Upper lobe of left lung (tissue), 6 donors: ENCODE results near the gene SENP3. TPM values are rescaled to one million over a fixed set of nuclear protein-coding genes. Genes with fewer than 3 reads are reported as not detected.
A peak's percentile ranks its signal among the peaks of the same experiment; 100 is the strongest.

ENCODE experiments used
- ATAC-seq, 2 donors: fragments of 200-7000 bp; cut with Tn5 transposase; one replicate each; pipeline ENCODE4 v1.9.1; 2022; ENCODE audit warnings: mild to moderate bottlenecking in 2 of 2, moderate library complexity in 2 of 2; ENCODE audit not compliant: low FRiP score in 2 of 2
- DNase-seq, 2 donors: peaks; one replicate each; pipeline ENCODE4 v3.0.0-alpha.2; 2019 to 2020
- H3K27ac ChIP-seq, 4 donors: fragments of 200-600 bp; sonication (generic); one replicate each; pipeline ENCODE4 v1.5.1; 2016 to 2019
- H3K27me3 ChIP-seq, 4 donors: fragments of 200-600 bp; sonication (generic); one replicate each; pipeline ENCODE4 v1.5.1; 2017 to 2019
- H3K36me3 ChIP-seq, 4 donors: fragments of 200-600 bp; sonication (generic); one replicate each; pipeline ENCODE4 v1.5.1; 2016 to 2019
- H3K4me1 ChIP-seq, 4 donors: fragments of 200-600 bp; sonication (generic); one replicate each; pipeline ENCODE4 v1.5.1; 2018 to 2019
- H3K4me3 ChIP-seq, 4 donors: fragments of 200-600 bp; sonication (generic); one replicate each; pipeline ENCODE4 v1.5.1; 2017 to 2019; ENCODE audit warnings: mild to moderate bottlenecking in 2 of 4, moderate library complexity in 1 of 4
- H3K9me3 ChIP-seq, 4 donors: fragments of 200-600 bp; sonication (generic); one replicate each; pipeline ENCODE4 v1.5.1; 2018 to 2019
- CTCF ChIP-seq, 6 experiments: fragments of 450-650 bp in 4 of 6; fragments of 200-600 bp in 2 of 6; sonication (generic) in 2 of 6; IDR thresholded peaks; one replicate each; pipeline ENCODE4 v1.5.1; 2016 to 2019; ENCODE audit warnings: antibody characterized with exemption in 6 of 6
- EP300 ChIP-seq, 4 donors: sonication (generic); formaldehyde crosslinking; IDR thresholded peaks; one replicate each; pipeline ENCODE4 v1.5.1; 2017; ENCODE audit warnings: antibody characterized with exemption in 4 of 4, control low read depth in 2 of 4
- POLR2A ChIP-seq, 4 donors: fragments of 450-650 bp; IDR thresholded peaks; one replicate each; pipeline ENCODE4 v1.5.1; 2016 to 2017; ENCODE audit warnings: antibody characterized with exemption in 4 of 4, mild to moderate bottlenecking in 2 of 4
- POLR2AphosphoS5 ChIP-seq, 2 donors: sonication (generic); formaldehyde crosslinking; IDR thresholded peaks; one replicate each; pipeline ENCODE4 v1.5.1; 2017; ENCODE audit warnings: antibody characterized with exemption in 2 of 2
- WGBS, 2 donors: methylation state at CpG; one replicate each; pipeline ENCODE4 v1.1.5; 2017 to 2018; 5-methylcytosine and 5-hydroxymethylcytosine counted together
- total RNA-seq, 6 donors: library from RNA; depleted of rRNA in 4 of 6; stranded (reverse); fragments of >200 nt in 4 of 6; gene quantifications; one replicate each; pipeline versions ENCODE4 v1.1.0 to v1.2.1, GENCODE V29; 2016 to 2021
- donor health status: DM: no; HTN: no; CAD: no; lungs with moderate emphysema.
- donor health status: DM: no; HTN: yes; CAD: no; lungs with severe emphysema.

SENP3 gene
- total RNA-seq, 6 donors from 2014 or later, result 54.2 to 108 (median 57.5) TPM

GRCh38 chr17:7573324-7574080 lies 11.8 kb downstream of the SENP3 start:
- ATAC-seq (peak; percentile 83 to 90), DNase-seq (peak; percentile 92 to 96)
- Histone ChIP-seq H3K36me3 (peaks cover 42 to 71% (median 62%) of the 10 kb centered on the region in 4 donors), H3K27ac (peak overlapping the region; percentile 97 to 100 (median 98)), H3K27me3 (no peaks in the 10 kb centered on the region), H3K4me3 (peak overlapping the region; percentile 75 to 100 (median 82)), H3K4me1 (peaks cover 35 to 53% (median 45%) of the 10 kb centered on the region in 4 donors), H3K9me3 (no peaks in the 10 kb centered on the region)
- WGBS, 2 donors, result 0% methylated on average over 12 to 42 of the region's 71 CpGs
- TF ChIP-seq CTCF (IDR thresholded peaks at IDR 0.05) (peak in 1 of 6 experiments; percentile 5), POLR2AphosphoS5 (IDR thresholded peaks at IDR 0.05) (peak; percentile 94 to 96), EP300 (IDR thresholded peaks at IDR 0.05) (peak in 1 of 4 donors; percentile 89), POLR2A (IDR thresholded peaks at IDR 0.05) (peak in 1 of 4 donors; percentile 44)

- Histone ChIP-seq H3K9me3 (no peaks in the 10 kb centered on the region), H3K27ac (peak overlapping the region; percentile 97 to 100 (median 98)), H3K36me3 (peaks cover 44 to 73% (median 62%) of the 10 kb centered on the region in 4 donors), H3K27me3 (no peaks in the 10 kb centered on the region), H3K4me3 (peak overlapping the region; percentile 75 to 100 (median 82)), H3K4me1 (peaks cover 44 to 61% (median 53%) of the 10 kb centered on the region in 4 donors)
- TF ChIP-seq CTCF (IDR thresholded peaks at IDR 0.05), result no peak
- peak in 1 of 2 donors; percentile 6 for TF ChIP-seq POLR2AphosphoS5 (IDR thresholded peaks at IDR 0.05)
- no peak for DNase-seq
- ATAC-seq, result no peak
- WGBS, 2 donors, result 24 to 31% methylated on average over 14 to 15 of the region's 15 CpGs
Observed at GRCh38 chr17:7574176-7574953, 12.6 kb downstream of the SENP3 start.

- peaks cover 55 to 71% (median 64%) of the 10 kb centered on the region in 4 donors for H3K4me1 ChIP-seq
- H3K36me3 ChIP-seq, result peaks cover 44 to 63% (median 57%) of the 10 kb centered on the region in 4 donors
- no peaks in the 10 kb centered on the region for H3K27me3 ChIP-seq
- no peak for TF ChIP-seq POLR2AphosphoS5 (IDR thresholded peaks at IDR 0.05)
- TF ChIP-seq POLR2A (IDR thresholded peaks at IDR 0.05), result no peak
- no peak for TF ChIP-seq CTCF (IDR thresholded peaks at IDR 0.05)
- no peak for TF ChIP-seq EP300 (IDR thresholded peaks at IDR 0.05)
- peak overlapping the region in 1 of 4 donors; percentile 75 for H3K4me3 ChIP-seq
- H3K27ac ChIP-seq, result peak overlapping the region in 2 of 4 donors; percentile 34 to 97
- DNase-seq (no peak), ATAC-seq (no peak)
- WGBS, 2 donors, result 82% methylated on average over 1 of the region's 1 CpG; no CpG with 5 or more reads in 1 of the 2 donors
- H3K9me3 ChIP-seq, result no peaks in the 10 kb centered on the region
Observed at GRCh38 chr17:7575481-7575883, 13.8 kb downstream of the SENP3 start.

GRCh38 chr17:7575959-7576358 lies 14.2 kb downstream of the SENP3 start:
- 78 to 89% methylated on average over 7 of the region's 7 CpGs for WGBS, 2 donors
- no peak for DNase-seq
- TF ChIP-seq POLR2A (IDR thresholded peaks at IDR 0.05) (no peak), POLR2AphosphoS5 (IDR thresholded peaks at IDR 0.05) (no peak), EP300 (IDR thresholded peaks at IDR 0.05) (no peak), CTCF (IDR thresholded peaks at IDR 0.05) (no peak)
- Histone ChIP-seq H3K36me3 (peaks cover 44 to 58% (median 52%) of the 10 kb centered on the region in 4 donors), H3K9me3 (no peaks in the 10 kb centered on the region), H3K4me1 (peaks cover 57 to 75% (median 67%) of the 10 kb centered on the region in 4 donors), H3K27me3 (no peaks in the 10 kb centered on the region), H3K4me3 (peak overlapping the region in 1 of 4 donors; percentile 75), H3K27ac (peak overlapping the region in 1 of 4 donors; percentile 97)
- ATAC-seq, result no peak
